HG03565 (cell line): ENCODE results near the gene DENND2A.
"Not testable (repeated sequence)": the region's sequence is repeated elsewhere in the genome, so short reads cannot be mapped to it uniquely, and the experiment has no call there.

Experiments used
- ATAC-seq: cut with Tn5 transposase; IDR thresholded peaks from one replicate; pipeline ENCODE4 v1.9.1; 2021; ENCODE audit warnings: mild to moderate bottlenecking, moderate library complexity; ENCODE audit not compliant: unreplicated experiment

Gene DENND2A

GRCh38 chr7:140674356-140674800 lies 33.8 kb upstream of the DENND2A start:
- ATAC-seq = no peak

- no peak for ATAC-seq
These were observed 33.2 kb upstream of the DENND2A start for GRCh38 chr7:140673774-140674155.

- ATAC-seq = peak; percentile 32
These were observed 32.6 kb upstream of the DENND2A start for GRCh38 chr7:140673063-140673773.

GRCh38 chr7:140672382-140673062 lies 31.9 kb upstream of the DENND2A start, which contains the start of gene ADCK2:
TSS of gene ADCK2 (plus strand) at chr7:140672945. CDS start at chr7:140673331, 386 bp downstream.
- peak; percentile 33 for ATAC-seq

- ATAC-seq = no peak
These were observed 31.4 kb upstream of the DENND2A start for GRCh38 chr7:140671966-140672365.

GRCh38 chr7:140670343-140670935 lies 29.8 kb upstream of the DENND2A start:
- ATAC-seq = no peak

- not testable (repeated sequence) for ATAC-seq
These were observed 29.2 kb upstream of the DENND2A start for GRCh38 chr7:140669862-140670261.

GRCh38 chr7:140669352-140669751 lies 28.7 kb upstream of the DENND2A start:
- no peak for ATAC-seq

GRCh38 chr7:140668641-140669040 lies 28.0 kb upstream of the DENND2A start:
- no peak for ATAC-seq

GRCh38 chr7:140667476-140667875 lies 26.9 kb upstream of the DENND2A start:
- ATAC-seq = no peak

GRCh38 chr7:140662938-140663337 lies 22.3 kb upstream of the DENND2A start:
- ATAC-seq = not testable (repeated sequence)

- ATAC-seq = no peak
These were observed 20.5 kb upstream of the DENND2A start for GRCh38 chr7:140661124-140661523.

- no peak for ATAC-seq
These were observed 19.2 kb upstream of the DENND2A start for GRCh38 chr7:140659856-140660255.

GRCh38 chr7:140657891-140658290 lies 17.3 kb upstream of the DENND2A start:
- ATAC-seq = no peak

GRCh38 chr7:140656548-140657515 lies 16.2 kb upstream of the DENND2A start:
- ATAC-seq = peak; percentile 89

- ATAC-seq = no peak
These were observed 15.1 kb upstream of the DENND2A start for GRCh38 chr7:140655511-140656408.

GRCh38 chr7:140654661-140655060 lies 14.0 kb upstream of the DENND2A start:
- no peak for ATAC-seq

- no peak for ATAC-seq
These were observed 13.4 kb upstream of the DENND2A start for GRCh38 chr7:140654109-140654387.

- ATAC-seq = no peak
These were observed 12.9 kb upstream of the DENND2A start for GRCh38 chr7:140653319-140654108.
